Ammon's horn (tissue), 1 donor: ENCODE data around the gene GSG1L.
A peak's percentile ranks its signal among the peaks of the same experiment; 100 is the strongest.

Experiments
- DNase-seq: peaks from one replicate; pipeline ENCODE4 v3.0.0-alpha.2; 2016; ENCODE audit warnings: low spot score

GSG1L gene

DNA sequence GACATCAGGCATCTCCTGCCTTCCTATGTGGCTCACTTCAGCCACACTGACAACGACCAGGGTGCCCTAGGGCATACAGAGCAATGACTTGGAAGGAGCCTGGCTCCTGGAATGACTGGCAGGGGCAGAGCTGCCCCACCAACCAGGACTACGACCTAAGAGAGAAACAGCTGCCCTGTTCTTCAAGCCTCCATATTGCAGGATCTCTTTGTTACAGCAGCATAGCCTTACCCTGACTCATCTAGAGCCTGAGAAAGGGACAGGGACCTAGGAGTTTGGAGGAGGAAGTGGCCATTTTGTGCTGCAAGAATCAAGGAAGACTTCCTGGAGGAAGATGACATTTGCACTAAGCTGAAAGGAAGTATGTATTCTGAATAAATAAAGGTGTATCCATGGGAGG is 49.6 kb downstream of the GSG1L start:
- no peak for DNase-seq

DNA sequence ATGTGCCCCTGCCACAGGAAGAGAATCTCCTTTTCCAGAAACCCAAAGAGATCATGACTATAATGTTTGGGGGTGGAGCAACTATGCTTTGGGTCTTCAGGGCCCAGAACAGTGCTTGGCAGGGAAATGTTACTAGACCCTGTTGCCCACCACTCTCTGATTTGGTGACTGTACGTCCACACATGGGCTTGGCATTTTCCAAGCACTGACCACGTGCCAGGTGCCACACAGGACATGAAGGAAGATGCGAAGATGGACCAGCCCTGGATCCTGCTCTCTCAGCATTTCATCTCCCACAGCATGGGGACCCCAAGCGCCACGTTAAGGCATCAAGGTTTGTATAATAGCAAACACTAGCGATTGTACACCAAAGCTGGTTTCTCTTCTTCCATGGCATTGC is 50.1 kb downstream of the GSG1L start:
- DNase-seq = no peak

DNA sequence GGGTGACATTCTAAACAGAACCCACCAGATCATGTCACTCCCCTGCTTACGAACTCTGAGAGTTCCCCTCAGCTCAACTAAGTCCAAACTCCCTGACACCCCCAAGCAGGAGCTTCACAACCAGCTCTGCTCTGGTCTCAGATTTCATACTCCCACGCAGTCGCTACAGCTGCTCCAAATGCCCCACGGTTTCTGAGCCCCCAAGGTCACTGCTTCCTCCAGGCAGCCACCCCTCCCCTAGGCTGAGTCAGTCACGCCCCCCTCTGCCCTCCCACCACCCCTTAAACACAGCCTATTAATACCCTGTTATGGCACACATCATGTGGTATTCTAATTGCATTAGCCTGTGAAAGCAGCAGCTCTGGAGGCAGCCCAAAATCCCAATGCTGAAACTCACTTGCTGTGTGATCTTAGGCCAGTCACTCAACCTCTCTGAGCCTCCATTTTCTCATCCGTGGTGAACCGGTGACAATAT is 51.5 kb downstream of the GSG1L start:
- DNase-seq = no peak

DNA sequence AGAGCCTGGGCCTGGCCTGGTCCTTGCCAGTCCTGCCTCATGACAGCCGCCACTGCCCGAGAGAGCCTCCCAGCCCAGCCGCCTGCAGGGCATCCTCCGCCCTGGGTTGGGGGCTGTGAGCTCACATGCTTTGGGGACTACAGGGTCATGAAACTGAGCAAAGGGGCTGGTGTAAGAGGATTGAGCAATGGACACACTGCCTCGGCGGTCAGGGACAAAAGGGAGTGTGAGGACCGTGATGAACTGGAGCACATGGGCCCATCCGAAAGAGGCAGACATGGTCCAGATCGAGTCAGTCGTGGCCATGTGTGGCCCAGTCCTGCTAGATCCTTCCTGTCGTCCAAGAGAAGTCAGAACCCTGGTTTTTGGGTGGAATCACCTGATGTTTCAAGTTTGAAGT is 52.3 kb downstream of the GSG1L start:
- DNase-seq = no peak

DNA sequence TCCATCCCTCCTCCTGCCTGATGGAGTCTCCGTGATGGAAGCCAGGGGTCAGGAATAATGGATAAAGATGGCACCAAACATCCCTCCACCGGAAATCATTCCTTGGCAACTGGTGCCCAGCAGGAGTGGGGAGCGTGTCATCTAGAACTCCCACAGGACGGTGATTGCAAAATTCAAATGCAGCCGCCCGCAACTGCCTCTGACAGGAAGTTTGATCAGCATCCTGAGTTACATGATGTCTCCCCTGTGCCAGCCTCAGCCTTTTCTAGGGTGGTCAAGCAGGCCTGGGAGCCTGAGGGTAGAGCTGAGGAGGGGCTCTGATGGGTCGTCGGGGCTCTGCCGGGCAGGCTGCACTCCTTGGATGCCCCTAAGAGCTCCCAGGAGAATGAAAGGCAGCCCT is 52.8 kb downstream of the GSG1L start:
- DNase-seq = no peak

DNA sequence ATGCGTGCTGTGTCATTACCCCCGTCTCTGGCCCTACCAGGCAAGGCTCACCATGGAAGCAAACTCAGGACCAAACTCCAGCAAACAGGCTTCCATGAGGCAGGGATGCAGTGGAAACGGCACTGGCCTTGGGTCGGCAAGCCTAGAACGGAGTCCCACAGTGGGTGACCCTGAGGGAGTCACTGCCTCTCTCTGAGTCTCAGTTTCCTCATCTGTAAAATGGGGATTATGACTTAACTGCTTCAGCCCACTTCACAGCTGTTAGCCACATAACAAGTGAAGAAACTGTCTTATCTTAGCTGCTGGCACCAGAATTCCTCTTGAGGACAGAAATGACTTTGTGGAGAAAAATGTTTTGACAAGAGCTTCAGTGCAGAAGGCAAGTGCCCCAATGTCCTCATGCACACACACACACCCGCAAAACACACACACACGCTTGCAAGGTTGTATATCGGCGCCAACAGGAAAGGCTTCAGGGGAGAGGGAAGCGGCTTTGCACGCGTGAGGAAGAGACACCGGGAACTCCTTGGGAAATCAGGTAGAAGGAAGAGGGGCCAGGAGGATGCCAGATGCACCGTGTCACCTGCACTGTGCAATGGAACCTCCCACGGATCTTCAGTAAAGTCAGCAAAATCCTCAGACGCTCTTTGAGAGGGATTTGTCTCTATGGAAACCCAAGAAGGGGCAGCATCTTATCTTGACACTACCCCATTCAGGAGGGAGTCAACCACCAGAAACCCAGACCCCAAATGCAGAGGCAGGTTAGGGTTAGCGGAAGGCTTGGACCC is 53.7 kb downstream of the GSG1L start:
- no peak for DNase-seq

DNA sequence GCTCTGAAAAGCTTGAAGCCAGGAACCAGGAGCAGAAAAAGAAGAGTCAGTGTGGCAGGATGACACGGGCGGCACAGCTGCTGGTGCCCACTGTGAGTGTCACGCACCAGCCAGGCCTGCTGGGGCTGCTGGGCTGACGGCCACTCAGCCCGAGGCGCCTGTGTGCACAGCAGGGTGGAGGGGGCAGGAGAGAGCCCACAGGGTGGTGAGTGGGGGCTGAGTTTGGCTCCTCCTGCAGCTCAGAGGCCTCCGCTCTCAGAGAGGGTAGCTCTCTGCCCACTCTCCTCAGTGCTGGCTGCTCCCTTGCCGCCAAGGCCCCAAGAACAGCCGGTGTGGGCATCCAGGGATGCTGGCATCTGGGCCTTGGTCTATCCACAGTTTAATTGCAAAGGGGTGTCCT is 59.6 kb downstream of the GSG1L start:
- no peak for DNase-seq

DNA sequence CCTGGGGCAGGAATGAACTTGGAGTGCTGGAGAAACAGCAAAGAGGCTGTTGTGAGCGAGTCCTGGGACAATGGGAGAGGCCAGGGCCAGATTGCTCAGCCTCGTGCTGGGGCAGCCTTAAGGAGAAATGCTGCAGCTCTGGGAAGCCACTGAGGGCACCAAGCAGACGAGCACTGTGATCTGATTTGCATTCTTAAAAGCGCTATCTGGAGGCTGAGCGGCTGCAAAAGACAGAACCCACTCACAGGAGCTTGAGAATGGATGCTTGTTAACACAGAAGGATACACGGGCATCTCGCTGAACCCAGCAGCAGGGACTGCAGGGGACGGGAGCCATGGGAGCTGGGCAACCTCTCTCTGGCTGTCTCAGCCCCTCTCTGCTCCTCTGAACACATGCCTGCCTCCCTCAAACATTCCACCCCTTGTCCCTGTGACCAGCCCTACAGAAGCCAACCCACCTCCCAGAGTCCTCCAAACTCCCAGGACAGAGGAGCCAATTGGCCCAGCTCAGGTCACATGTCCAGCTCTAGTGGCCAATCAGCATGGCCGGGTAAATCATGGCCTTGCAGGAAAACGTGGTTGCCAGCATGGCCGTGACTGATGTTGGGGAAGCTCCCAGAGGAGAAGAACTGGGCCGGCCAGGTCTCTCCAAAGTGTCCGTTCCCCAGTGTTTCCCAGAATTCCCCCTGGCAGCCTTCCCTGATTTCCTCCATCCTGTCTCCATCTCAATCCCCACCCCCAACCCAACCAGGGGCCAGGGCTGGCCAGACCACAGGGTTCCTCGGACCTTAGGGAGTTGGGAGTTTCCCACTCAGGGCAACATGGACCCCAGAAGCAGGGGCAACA is 60.3 kb downstream of the GSG1L start:
- DNase-seq = no peak

DNA sequence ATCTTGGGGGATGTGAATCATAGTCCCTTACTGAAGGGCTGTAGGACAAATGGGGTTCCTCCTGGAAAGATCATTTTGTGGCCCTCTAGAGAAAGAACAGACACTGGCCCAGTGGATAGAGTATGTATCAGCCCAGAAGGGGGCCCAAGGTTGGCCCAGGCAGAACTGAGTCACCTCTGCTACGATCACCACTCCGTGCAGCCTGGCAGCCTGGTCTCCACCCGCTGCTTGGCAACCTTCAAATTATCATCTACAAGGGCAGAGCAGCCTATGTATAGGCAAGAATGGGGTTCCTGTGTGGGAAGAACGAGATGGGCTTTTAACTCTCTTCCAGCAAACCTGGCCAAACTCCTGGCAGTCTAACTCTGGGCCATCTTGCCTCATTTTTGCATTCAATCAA is 61.9 kb downstream of the GSG1L start:
- no peak for DNase-seq

DNA sequence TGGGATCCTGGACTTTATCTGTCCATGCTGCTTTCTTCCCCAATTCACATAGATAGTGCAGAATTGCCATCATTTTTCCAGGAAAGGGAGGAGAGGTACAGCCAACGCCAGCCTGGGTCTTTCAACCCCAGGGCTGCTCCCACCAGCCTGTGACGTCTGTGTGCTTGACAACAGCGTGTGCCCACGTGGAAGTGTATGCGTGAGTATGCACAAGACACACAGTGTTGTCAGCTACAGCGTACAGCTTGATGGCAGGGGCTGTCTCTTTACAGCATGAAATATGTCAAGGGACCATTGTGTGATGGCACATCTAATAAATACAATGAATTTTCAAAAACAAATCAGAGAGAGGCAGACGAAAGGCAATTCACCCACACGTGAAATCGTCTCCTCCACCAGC is 62.3 kb downstream of the GSG1L start:
- peak; percentile 27 for DNase-seq

DNA sequence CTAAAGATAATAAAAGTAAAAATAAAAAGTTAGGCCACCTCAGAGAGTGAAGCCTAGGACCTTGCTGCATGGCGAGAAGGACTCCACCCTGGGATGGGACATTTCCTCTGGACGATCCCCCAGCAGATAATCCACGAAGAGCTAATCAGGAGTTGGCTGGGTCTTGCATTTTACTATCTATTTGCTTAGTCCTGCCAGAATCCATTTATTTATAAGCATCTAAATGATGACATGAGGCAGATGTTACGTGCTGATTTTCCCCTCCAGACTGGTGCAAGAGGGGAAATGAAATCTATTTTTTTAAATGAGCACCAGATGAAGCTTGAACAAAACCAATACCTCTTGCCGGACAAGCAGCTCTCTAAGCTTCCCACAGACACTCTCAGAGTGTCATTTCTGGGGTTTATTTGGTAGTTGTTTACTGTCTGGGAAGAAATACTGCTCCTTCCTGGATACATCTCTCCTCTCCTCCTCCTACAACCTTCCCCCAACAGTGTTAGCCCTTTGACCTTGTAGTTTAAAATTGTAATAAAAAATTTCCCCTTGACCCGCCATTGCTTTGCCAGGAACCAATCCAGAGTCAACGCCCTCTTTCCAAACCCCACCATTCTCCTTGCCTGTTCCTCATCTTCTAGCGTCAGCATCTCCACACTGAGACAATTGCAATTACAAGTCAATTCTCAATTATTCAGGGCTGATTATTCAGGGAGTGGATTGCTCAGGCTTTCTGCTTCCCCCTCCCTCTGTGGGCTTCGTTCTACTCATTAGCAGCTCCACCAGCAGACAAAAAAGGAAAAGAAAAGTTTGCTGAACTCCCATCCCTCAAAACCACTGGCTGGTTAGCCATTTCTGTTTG is 63.0 kb downstream of the GSG1L start:
- DNase-seq = no peak

DNA sequence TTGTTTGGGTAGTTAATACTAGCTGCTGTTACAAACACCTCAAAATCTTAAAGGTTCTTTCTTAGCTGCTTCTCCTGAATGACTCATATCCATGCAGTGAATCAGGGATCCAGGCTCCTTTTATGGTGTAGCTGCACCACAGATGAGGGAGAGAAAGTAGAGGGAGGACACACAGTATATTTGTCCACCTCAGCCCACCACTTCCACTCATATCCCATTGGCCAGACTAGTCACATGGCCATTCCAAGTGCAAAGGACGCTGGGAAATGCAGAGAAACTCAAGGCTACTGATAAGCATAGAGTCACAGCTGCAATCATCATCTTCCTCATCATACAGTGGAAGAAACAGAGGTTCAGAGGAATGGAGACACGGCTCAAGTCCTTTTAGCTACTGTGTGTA is 63.8 kb downstream of the GSG1L start:
- no peak for DNase-seq

DNA sequence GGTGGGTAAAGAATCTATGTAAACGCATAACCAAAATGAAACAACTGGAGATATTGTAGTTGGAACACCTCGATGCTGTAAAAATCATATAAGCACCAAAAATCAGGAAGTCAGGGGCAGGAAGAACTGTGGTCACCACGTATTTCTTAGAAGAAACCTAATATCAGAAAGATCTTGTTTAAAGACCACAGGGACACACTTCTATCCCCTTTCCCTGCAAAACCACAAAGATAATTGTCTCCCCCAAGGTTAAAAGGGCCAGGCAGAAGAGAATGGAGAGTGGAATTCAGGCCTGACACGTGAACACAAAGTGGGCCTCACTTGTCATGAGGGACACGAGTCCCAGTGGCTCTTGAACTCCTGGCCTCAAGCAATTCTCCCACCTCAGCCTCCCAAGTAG is 68.1 kb downstream of the GSG1L start:
- no peak for DNase-seq

DNA sequence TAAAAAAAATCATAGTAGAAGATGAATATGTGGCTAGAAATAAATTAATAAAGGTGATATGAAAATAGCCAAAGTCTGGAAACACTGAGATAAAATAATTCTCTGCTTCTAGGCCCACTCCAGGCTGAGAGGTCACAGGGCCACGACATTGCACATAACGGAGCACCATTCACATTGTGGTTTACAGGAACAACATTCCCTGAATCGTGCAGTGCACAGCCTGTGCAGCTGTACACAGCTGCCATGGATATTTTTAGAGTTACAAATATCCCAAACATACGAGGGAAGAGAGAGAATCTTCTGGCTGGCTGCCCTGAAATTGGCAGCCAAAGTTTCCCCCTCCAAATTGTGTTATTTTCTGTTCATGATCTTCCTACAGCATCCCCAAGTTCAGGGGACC is 68.8 kb downstream of the GSG1L start:
- DNase-seq = no peak

DNA sequence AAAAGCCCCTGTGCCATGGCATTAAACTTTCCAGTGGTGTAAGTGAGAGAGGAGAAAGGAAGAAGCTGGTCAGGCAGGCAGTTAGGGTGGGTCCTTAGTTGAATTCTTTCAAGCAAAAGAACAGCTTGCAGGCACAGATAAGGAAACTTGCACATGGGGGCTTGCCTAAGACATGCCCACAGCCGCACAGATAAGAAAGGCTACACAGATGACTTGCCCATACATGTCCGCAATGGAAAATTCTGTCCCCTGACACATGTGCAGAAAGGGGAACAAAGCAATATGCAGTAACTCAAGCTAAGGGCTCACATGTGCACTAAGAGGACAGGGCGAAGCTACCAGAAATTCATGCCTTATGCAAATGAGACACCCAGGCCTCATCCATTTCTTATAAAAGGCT is 69.9 kb downstream of the GSG1L start:
- no peak for DNase-seq

DNA sequence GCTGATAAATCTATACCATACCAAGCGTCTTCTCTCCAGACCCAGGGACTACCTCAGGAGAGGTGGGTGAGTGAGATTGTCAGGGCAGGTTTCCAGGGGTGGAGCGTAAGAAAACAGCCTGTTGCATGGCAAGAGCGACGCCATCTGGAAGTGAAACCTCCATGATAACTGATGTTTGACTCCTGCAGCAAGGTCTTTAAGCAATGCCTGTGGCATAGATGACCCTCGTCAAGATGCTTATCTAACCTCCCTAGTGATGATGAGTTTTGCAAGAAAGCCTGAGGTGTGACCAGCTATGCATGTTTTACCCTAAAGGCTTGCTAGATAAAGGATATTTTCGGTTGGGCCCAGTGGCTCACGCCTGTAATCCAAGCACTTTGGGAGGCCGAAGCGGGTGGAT is 71.6 kb downstream of the GSG1L start:
- no peak for DNase-seq

DNA sequence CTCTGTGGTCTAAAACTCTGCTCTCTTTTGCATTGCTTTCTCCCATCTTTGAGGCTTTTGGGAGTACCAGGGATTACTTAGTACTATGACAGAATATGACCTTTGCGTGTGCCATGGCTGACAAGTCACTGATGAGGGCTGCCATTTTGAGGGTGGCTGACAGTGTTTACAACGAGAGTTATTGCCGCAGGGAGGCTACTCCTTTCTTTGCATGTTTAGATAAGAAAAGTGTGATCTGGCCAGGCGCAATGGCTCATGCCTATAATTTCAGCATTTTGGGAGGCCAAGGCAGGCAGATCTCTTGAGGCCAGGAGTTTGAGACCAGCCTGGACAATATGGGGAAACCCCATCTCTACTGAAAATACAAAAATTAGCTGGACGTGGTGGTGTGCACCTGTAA is 77.5 kb downstream of the GSG1L start:
- no peak for DNase-seq

DNA sequence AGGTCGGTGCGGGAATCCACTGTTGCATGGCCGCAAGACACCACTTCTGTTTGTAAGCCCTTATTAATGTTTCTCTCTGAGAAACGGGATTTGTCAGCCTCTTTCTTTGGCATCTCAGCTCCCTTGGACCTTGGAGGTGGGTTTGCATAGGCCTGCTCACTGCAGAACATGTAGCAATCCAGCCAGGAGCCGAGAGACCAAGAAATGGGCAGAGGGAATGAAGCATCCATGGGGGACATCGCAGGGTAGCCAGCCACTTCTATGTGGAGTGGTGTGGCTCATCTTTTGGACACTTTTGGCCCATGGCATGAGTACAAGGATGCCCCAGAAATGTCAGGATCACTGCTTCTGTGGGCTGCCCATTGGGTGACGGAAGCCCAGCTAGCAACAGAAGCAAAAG is 79.4 kb downstream of the GSG1L start:
- no peak for DNase-seq

DNA sequence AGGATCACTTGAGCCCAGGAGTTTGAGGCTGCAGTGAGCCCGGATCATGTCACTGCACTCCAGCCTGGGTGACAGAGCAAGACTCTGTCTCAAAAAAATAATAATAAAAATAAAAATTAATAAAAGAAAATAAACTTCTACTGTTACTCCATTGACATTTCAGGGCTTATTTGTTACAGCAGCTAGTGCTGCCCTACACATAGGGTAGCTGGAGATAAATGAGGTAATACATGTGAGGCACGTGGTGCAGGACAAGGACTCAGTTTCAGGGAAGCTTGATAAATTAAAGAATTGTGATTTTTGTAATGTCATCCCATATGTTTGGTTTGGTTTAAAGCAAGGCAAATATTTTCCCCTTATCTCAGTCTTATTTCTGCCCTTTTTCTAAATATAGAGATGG is 80.3 kb downstream of the GSG1L start:
- DNase-seq = no peak

DNA sequence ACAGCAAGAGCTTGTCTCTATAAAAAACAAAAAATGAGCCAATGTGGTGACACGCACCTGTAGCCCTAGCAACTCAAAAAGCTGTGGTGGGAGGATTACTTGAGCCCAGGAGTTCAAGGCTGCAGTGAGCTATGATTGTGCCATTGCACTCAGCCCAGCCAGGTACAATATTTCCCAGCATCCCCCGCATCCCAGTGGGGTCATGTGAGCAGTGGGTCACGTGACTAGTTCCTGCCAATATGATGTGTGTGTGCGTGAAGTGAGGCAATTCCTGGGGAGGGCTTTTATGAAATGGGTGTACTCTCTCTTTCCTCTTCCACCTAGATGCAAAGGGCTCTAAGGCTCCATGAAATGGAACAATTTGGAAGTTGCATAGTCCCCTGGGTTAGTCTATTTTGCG is 81.3 kb downstream of the GSG1L start:
- no peak for DNase-seq

DNA sequence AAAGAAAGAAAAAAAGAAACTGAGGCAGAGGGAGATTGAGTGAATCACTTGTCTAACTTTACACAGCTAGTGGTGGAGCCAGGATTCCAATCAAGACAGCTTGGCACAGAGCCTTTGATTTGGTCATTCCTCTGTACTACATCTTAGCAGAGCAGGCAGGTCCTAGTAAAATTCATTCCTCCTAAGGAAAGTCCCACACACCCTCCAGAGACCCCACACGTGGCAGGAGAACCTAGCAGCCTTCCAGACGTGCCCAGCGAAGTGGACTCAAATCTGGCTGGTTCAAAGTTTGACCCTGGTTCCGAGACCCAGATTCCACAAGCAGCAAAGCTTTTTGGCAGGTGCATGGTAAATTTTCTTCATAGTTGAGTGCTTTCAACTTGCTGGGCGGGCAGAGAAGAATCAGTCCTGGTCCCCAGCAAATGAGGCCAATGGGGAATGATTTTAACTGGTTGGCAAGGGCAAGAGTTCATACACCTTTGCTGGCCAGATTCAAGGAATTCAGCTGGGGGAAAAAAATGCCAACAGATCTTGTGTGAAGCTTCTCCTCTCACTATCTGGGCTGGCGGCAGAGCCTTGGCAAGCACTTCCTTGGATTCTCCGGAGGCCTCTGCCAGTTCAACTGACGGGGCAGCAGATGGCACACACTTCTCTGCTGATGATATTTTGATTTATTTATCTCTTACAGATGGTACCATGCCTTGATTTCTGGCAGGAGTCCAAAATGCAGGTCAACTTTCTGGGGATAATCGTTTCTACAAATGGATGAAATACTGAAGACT is 82.4 kb downstream of the GSG1L start:
- no peak for DNase-seq
